Epithelial cell of esophagus (primary cell): ENCODE measurements around the gene CSRP1.

Experiments
- DNase-seq: peaks from one replicate; pipeline ENCODE4 v3.0.0; 2010; ENCODE audit warnings: low read depth
- H3K4me3 ChIP-seq: 2 replicates; pipeline ENCODE4 v1.5.1; 2011; ENCODE audit warnings: mild to moderate bottlenecking, low read length, control low read depth
- TF ChIP-seq, protein P1 (sequence below): IDR thresholded peaks from 2 replicates; pipeline ENCODE4 v1.5.1; 2011; ENCODE audit warnings: low read depth, mild to moderate bottlenecking, low read length, control low read depth, inconsistent platforms; ENCODE audit not compliant: insufficient read depth; ENCODE audit errors: missing control alignments

CSRP1 gene

GRCh38 chr1:201460814-201461644 lies 45.9 kb downstream of the CSRP1 start:
- DNase-seq, result peak; percentile 99
- H3K4me3 ChIP-seq, result peak overlapping the region; percentile 12
- TF ChIP-seq, protein P1, sequence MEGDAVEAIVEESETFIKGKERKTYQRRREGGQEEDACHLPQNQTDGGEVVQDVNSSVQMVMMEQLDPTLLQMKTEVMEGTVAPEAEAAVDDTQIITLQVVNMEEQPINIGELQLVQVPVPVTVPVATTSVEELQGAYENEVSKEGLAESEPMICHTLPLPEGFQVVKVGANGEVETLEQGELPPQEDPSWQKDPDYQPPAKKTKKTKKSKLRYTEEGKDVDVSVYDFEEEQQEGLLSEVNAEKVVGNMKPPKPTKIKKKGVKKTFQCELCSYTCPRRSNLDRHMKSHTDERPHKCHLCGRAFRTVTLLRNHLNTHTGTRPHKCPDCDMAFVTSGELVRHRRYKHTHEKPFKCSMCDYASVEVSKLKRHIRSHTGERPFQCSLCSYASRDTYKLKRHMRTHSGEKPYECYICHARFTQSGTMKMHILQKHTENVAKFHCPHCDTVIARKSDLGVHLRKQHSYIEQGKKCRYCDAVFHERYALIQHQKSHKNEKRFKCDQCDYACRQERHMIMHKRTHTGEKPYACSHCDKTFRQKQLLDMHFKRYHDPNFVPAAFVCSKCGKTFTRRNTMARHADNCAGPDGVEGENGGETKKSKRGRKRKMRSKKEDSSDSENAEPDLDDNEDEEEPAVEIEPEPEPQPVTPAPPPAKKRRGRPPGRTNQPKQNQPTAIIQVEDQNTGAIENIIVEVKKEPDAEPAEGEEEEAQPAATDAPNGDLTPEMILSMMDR, result no peak

- H3K4me3 ChIP-seq, result no peak overlapping the region
- DNase-seq, result no peak
- TF ChIP-seq, protein P1, result no peak
These were observed 47.1 kb downstream of the CSRP1 start for GRCh38 chr1:201459775-201460174.

GRCh38 chr1:201459052-201459451 lies 47.9 kb downstream of the CSRP1 start:
- H3K4me3 ChIP-seq, result no peak overlapping the region
- no peak for DNase-seq
- TF ChIP-seq, protein P1, result no peak

- DNase-seq, result no peak
- TF ChIP-seq, protein P1, result no peak
- H3K4me3 ChIP-seq, result no peak overlapping the region
These were observed 49.4 kb downstream of the CSRP1 start for GRCh38 chr1:201457508-201457960.

- TF ChIP-seq, protein P1, result no peak
- H3K4me3 ChIP-seq, result no peak overlapping the region
- peak; percentile 99 for DNase-seq
These were observed 50.2 kb downstream of the CSRP1 start for GRCh38 chr1:201456499-201457309.

GRCh38 chr1:201455098-201455497 lies 51.8 kb downstream of the CSRP1 start:
- DNase-seq, result no peak
- TF ChIP-seq, protein P1, result no peak
- H3K4me3 ChIP-seq, result no peak overlapping the region
